Measurements from ENCODE around the gene PIK3CB. TPM values are rescaled to one million over a fixed set of nuclear protein-coding genes. Genes with fewer than 3 reads are reported as not detected.

Gene PIK3CB
- total RNA-seq, 1 experiment from 2014 or later: 35.6 TPM

DNA sequence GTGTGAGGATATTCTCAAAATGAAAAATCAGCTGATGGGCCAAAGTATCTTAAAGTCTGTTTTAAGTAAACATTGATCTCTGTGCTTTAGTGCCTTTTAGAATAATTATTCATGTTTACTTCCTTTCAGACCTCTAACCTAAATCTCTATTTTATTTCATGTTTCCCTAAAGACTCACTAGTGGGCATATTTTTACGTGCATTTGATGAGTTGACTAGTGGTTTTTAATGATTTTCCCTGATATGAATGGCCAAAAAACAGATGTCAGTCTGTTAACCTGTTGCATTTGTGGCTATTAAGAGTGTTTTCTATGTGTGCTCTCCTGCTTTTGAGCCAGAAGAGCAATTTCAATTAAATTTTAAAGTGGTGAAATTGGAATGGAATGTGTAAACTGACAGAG lies 219.3 kb downstream of the PIK3CB start:
- Histone ChIP-seq H2BK15ac (ENCODE audit: low read depth, low read length) (no peak overlapping the region), H2BK20ac (ENCODE audit: low read depth, low read length, poor library complexity, severe bottlenecking) (no peak overlapping the region), H3K79me2 (ENCODE audit: insufficient read depth, low read length) (no peaks in the 10 kb centered on the region), H3K18ac (ENCODE audit: insufficient read length, low read depth, low read length) (no peak overlapping the region), H3K9ac (ENCODE audit: extremely low read depth, insufficient read length, low read length) (no peak overlapping the region), H2BK5ac (ENCODE audit: insufficient read length, low read length) (no peak overlapping the region), H3K4me1 (ENCODE audit: insufficient read depth, low read length) (no peaks in the 10 kb centered on the region), H2BK12ac (ENCODE audit: insufficient read length, low read depth, low read length) (no peak overlapping the region), H4K8ac (replicated peaks; ENCODE audit: insufficient read length, low read depth, low read length) (no peak overlapping the region), H3K79me1 (ENCODE audit: insufficient read depth, low read depth, low read length, poor library complexity, severe bottlenecking) (no peaks in the 10 kb centered on the region), H3K23ac (ENCODE audit: insufficient read length, low read depth, low read length) (no peak overlapping the region), H3K14ac (ENCODE audit: insufficient read depth, low read length) (no peak overlapping the region), H3K9me3 (ENCODE audit: control insufficient read depth, low read depth, low read length) (no peaks in the 10 kb centered on the region), H2BK120ac (ENCODE audit: low read depth, low read length, poor library complexity, severe bottlenecking) (no peak overlapping the region), H4K20me1 (ENCODE audit: control insufficient read depth, insufficient read depth, insufficient read length) (no peaks in the 10 kb centered on the region), H3K27ac (ENCODE audit: insufficient read length, low read depth, low read length) (no peak overlapping the region), H4K5ac (ENCODE audit: insufficient read length, low read depth, low read length) (no peak overlapping the region), H2AFZ (ENCODE audit: low read length) (no peak overlapping the region), H3K27me3 (ENCODE audit: insufficient read depth, low read length) (no peaks in the 10 kb centered on the region), H3K4me2 (ENCODE audit: insufficient read depth, insufficient read length, low read length) (no peak overlapping the region), H3K23me2 (ENCODE audit: insufficient read length, low read depth, low read length, poor library complexity, severe bottlenecking) (no peaks in the 10 kb centered on the region), H2AK5ac (ENCODE audit: insufficient read length, low read length) (no peak overlapping the region), H3K56ac (ENCODE audit: insufficient read length, low read depth, low read length) (no peak overlapping the region), H4K91ac (ENCODE audit: insufficient read length, low read depth, low read length) (no peak overlapping the region), H3K4ac (ENCODE audit: low read depth, low read length) (no peak overlapping the region), H3T11ph (ENCODE audit: low read length) (no peak overlapping the region)
- Mint-ChIP-seq H3K9me3 (no peaks in the 10 kb centered on the region), H3K36me3 (ENCODE audit: insufficient read depth in 1 of 3, low read depth in 3 of 3) (peaks cover 0 to 2% (median 0%) of the 10 kb centered on the region in 3 experiments; a peak in 2 of 7 replicates), H3K27ac (no peak overlapping the region), H3K4me3 (no peak overlapping the region), H3K4me1 (peaks cover 4% of the 10 kb centered on the region in 2 experiments), H3K27me3 (ENCODE audit: low read depth) (peaks cover 2% of the 10 kb centered on the region; the same call in 1 of the 2 replicates)
- no CpG with 5 or more reads among the region's 1 CpG for WGBS (ENCODE audit: extremely low coverage, insufficient read length, low lambda C conversion rate)
- DNase-seq: no peak
- TF ChIP-seq, protein P1, sequence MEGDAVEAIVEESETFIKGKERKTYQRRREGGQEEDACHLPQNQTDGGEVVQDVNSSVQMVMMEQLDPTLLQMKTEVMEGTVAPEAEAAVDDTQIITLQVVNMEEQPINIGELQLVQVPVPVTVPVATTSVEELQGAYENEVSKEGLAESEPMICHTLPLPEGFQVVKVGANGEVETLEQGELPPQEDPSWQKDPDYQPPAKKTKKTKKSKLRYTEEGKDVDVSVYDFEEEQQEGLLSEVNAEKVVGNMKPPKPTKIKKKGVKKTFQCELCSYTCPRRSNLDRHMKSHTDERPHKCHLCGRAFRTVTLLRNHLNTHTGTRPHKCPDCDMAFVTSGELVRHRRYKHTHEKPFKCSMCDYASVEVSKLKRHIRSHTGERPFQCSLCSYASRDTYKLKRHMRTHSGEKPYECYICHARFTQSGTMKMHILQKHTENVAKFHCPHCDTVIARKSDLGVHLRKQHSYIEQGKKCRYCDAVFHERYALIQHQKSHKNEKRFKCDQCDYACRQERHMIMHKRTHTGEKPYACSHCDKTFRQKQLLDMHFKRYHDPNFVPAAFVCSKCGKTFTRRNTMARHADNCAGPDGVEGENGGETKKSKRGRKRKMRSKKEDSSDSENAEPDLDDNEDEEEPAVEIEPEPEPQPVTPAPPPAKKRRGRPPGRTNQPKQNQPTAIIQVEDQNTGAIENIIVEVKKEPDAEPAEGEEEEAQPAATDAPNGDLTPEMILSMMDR (conservative IDR thresholded peaks at IDR 0.05): no peak
